ENCODE measurements around the gene MRPL39.

Gene MRPL39

DNA sequence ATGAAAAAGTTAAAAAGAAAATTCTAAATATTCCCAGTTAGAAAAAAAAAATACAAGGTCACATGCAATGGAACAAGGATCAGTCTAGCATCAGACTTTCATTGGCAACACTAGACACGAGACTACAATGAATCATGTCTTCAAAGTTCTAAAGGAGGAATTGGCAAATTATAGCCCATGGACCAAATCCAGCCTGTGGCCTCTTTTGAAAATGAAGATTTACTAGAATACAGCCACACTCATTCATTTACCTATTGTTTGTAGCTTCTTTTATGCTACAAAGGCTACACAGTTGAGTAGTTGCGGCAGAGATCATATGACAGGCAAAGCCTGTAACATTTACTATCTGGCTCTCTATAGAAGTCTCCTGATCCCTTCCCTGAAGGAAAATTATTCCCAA, 71.4 kb downstream of the MRPL39 start:
- no peak for DNase-seq

Data from fibroblast of skin of back (primary cell).